Measurements from ENCODE around the gene CCNL1.

Gene CCNL1

GRCh38 chr3:157126365-157126764 is 33.6 kb downstream of the CCNL1 start:
- no peak for DNase-seq (ENCODE audit: low read depth in 1 of 2, low spot score in 1 of 2)

- no peak for DNase-seq (ENCODE audit: low read depth in 1 of 2, low spot score in 1 of 2)
Measured at GRCh38 chr3:157125101-157125500, 34.8 kb downstream of the CCNL1 start.

- no peak for DNase-seq (ENCODE audit: low read depth in 1 of 2, low spot score in 1 of 2)
Measured at GRCh38 chr3:157123621-157124020, 36.3 kb downstream of the CCNL1 start.

DNA sequence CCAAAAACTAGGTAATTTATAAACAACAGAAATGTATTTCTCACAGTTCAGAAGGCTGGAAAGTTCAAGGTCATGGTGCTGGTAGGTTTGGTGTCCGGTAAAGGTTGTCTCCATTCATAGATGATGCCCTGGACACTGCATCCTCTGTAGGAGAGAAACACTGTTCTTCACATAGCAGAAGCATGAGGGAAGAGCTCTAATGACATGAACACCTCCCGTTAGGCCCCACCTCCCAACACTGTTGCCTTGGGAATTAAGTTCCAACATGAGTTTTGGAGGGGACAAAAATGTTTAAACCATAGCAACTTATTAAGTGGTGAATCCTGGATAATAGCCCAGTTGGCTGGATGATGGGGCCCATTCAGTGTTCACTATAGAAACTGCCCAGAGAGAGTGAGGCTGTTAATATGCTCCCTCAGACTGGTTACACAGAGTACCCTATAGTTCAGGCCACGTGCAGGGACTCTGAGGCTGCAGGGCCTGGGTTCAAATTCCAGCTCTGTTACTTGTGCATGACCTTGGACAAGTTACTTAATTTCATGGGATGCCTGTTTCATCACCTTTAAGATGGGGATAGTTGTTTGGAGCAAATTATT is 37.0 kb downstream of the CCNL1 start:
- DNase-seq (ENCODE audit: low read depth in 1 of 2, low spot score in 1 of 2): no peak

DNA sequence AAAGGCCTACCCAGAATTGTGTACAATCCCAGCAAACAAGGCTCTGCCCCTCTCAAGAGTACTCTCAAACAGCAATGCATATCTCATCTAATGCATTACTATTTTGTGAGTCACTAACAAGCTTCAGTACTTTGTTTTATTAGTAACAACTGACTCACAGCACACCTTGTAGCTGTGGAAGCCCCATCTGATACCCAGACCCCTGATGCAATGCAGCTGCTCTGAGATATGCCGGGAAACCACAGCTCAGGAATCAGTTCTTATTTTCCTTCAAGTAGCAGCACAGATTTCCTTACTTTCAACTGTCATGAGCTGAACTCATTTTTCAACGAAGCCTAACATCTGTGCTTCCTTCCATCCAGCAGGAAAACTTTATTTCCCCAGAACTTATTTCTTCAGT is 37.8 kb downstream of the CCNL1 start:
- no peak for DNase-seq (ENCODE audit: low read depth in 1 of 2, low spot score in 1 of 2)

GRCh38 chr3:157121522-157121921 is 38.4 kb downstream of the CCNL1 start:
- DNase-seq (ENCODE audit: low read depth in 1 of 2, low spot score in 1 of 2): no peak

GRCh38 chr3:157120071-157120892 is 39.7 kb downstream of the CCNL1 start:
- no peak for DNase-seq (ENCODE audit: low read depth in 1 of 2, low spot score in 1 of 2)

DNA sequence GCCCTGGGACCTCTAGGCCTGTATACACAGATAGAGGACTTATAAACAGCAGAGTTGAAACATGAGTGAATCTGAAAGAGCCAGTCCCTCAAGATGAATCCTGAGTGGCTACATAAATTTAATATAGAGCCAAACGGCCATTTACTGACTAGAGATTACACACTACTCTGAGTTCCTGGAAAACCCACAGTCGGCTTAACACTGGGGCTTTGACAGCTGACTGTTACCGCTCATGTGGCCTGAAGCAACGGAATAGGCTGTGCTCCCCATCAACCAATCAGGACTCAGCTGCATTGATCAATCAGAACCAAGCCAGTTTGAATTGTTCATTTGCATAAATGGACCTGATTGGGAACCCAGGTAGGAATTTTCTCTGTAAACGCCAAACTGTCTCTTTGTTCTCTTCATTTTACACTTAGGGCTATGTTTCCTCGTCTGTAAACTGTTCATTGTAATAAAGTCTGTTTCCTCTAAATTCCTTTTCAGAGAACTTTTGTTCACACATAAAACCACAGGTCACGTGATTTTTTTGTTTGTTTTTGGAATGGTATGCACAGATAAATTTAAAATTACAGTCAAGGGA is 40.5 kb downstream of the CCNL1 start:
- DNase-seq (ENCODE audit: low read depth in 1 of 2, low spot score in 1 of 2): no peak

GRCh38 chr3:157117875-157118654 is 41.9 kb downstream of the CCNL1 start:
- DNase-seq (ENCODE audit: low read depth in 1 of 2, low spot score in 1 of 2): no peak

- no peak for DNase-seq (ENCODE audit: low read depth in 1 of 2, low spot score in 1 of 2)
Measured at GRCh38 chr3:157117206-157117605, 42.7 kb downstream of the CCNL1 start.

GRCh38 chr3:157116017-157116416 is 43.9 kb downstream of the CCNL1 start:
- DNase-seq (ENCODE audit: low read depth in 1 of 2, low spot score in 1 of 2): no peak

GRCh38 chr3:157115069-157116006 is 44.6 kb downstream of the CCNL1 start:
- DNase-seq (ENCODE audit: low read depth in 1 of 2, low spot score in 1 of 2): no peak

- no peak for DNase-seq (ENCODE audit: low read depth in 1 of 2, low spot score in 1 of 2)
Measured at GRCh38 chr3:157113832-157114505, 46.0 kb downstream of the CCNL1 start.

DNA sequence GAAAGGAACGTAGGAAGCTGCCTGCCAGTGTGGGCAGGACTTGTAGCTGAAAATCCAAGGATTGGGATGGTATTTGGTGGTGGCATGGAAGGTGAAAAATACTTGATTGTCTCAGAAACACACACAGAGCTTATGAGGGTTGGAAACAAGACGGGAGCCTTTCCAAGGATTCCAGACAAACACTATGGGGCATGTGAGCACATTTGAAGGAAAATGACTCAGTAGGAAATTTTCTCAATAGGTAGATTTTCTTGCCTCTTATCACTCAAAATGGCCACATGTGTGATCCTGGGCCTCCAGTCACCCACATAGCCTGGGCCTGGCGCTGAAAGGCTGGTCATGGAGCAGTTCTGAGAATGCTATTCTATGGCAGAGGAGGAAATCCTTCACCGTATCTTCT is 47.4 kb downstream of the CCNL1 start:
- no peak for DNase-seq (ENCODE audit: low read depth in 1 of 2, low spot score in 1 of 2)

GRCh38 chr3:157111518-157111917 is 48.4 kb downstream of the CCNL1 start:
- DNase-seq (ENCODE audit: low read depth in 1 of 2, low spot score in 1 of 2): no peak

DNA sequence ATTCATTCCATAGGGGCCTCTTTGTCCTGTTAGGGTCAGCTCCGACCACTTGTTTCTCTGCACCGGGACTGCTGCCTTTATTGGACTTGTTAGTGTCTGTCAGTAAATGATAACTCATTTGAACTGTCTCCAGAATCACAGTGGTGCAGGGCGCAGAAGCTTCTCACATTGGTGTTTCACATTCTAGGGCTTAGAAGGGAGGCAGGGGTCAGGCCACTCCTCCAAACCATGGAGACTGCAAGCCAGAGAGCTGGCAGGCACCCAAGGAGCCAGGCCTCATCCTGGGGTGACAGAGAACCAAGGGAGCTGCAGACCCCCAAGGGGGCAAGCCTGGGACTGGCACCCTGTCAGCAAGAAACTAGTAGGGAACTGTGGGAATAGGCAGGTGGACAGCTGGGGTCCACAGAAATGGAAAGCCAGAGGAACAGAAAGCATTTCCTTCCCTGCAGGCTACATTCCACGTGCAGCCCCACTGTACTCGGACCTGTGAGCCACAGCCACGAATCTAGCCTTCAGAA is 49.1 kb downstream of the CCNL1 start:
- DNase-seq (ENCODE audit: low read depth in 1 of 2, low spot score in 1 of 2): no peak

DNA sequence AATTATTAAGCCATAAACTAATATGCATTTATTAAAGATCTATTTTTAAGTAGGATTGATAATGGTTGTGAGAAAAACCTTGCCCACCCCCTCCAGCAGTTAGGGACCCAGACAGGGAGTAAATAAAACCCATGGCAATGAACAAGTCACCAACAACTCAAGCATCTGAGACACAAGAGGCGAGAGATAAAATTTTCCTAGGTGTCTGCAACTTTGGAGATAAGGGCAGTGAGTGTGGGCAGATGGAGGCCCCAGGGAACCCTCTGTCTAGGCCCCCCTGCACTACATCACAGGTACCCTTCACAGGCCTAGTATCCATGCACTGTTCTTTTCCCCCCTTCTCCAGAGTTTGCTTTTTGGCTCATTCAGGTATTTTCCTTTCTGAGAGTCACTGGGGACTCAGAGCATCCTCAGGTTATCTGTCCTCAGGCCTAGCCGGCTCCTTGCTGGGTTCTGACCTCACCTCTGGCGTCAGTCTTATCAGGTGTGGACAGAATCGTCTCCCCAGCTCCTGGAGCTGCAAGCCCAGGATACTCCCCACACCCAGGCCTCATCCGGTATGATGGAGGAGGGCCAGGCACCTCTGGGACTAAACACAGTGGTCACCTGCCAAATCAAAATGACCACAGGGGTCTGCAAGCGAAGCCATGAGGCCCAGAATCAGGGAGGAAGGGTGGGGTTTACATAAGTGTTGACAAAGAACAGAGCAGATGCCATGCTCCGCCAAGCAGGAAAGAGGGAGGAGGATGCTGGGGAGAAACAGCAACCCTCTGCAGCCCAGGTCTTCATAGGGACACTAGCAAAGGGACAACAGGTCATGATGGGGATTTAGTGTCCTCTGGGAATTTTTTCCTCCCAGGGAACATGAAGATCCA is 50.4 kb downstream of the CCNL1 start:
- DNase-seq (ENCODE audit: low read depth in 1 of 2, low spot score in 1 of 2): no peak

DNA sequence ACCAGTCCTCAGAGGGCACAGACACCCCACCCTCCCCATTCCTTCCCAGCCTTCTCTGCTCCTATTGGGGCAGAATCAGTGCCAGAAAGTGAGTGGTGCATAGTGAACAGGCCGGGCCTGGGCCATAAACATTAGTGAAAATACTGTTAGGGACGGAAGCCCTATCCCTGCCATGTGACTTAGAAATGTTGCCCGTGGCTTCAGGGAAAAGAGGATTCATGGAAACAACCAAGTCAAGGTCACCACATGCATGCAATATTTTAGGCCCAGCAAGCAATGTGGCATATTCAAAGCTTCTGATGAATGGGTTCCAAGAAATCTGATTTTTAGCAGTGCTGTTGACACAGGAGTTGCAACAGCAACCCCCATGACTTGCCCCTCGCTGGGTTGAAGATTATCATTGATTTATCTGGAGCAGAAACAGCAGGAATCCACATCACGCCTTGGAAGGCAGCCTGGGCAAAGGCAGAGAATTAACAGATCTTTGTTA is 52.3 kb downstream of the CCNL1 start:
- no peak for DNase-seq (ENCODE audit: low read depth in 1 of 2, low spot score in 1 of 2)

DNA sequence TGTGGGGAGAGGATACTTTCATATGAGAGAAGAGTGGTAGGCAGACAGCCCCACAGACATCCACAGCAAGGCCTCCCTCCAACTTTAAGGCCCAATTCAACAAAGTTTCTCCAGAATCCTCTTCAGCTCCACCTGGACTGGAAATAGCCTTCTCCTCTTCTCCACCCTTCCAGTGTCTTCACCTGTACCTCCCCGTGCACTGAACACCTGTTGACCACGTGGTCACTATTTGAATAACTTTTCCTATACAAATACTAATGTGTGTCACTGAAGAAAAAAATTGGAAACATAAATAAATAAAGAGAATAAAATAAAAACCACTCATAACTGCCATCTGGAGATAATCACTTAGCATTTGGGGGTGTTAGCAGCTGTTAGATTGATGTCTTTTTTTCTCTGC is 52.9 kb downstream of the CCNL1 start:
- no peak for DNase-seq (ENCODE audit: low read depth in 1 of 2, low spot score in 1 of 2)

Data from activated CD4-positive, alpha-beta T cell treated with anti-CD3 and anti-CD28 coated beads, Interleukin-2, amount 50 U/mL, for 24 hours (primary cell).